HTR-8/SVneo (cell line): ENCODE results near the gene SPATA32.

Source experiments
- DNase-seq: peaks from one replicate; pipeline ENCODE4 v3.0.0; 2011; ENCODE audit warnings: low spot score, mixed read lengths; ENCODE audit not compliant: insufficient read length
- FAIRE-seq: peaks from 2 replicates; lab custom pipeline; 2011; peaks lifted over from hg19 to GRCh38; lab: Jason Lieb, UNC

The SPATA32 gene

DNA sequence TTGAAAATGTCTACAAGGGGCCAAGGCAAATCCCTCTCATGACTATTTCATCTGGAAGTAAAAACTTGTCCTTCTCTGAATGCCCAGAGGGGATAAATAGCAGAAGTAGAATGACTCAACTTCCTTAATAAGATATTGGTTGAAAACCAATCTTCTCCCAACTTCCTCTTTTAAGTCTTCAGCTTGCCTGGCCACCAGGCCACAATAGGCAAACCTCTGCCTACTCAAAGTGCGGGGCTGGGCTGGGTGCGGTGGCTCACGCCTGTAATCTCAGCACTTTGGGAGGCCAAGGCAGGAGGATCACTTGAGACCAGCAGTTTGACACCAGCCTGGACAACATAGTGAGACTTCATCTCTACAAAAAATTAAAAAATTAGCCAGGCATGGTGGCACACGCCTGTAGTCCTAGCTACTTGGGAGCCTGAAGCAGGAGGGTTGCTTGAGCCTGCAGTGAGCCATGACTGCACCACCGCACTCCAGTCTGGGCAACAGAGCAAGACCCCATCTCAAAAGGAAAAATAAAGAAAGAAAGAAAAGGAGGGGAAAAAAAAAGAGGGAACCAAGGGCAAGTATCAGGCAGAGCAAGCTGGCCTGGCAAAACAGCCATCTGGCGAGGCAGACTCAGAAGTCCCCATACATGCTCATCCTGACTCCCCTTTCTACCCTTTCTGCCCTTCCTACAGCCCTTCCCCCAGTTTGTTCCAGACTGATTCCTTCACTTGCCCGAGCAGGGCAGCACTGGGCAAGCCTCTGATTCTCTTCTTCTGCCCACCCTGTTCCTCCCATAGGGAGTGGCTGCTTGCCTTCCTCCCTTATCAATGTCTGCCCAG is 34.3 kb upstream of the SPATA32 start:
- FAIRE-seq, result no peak

DNA sequence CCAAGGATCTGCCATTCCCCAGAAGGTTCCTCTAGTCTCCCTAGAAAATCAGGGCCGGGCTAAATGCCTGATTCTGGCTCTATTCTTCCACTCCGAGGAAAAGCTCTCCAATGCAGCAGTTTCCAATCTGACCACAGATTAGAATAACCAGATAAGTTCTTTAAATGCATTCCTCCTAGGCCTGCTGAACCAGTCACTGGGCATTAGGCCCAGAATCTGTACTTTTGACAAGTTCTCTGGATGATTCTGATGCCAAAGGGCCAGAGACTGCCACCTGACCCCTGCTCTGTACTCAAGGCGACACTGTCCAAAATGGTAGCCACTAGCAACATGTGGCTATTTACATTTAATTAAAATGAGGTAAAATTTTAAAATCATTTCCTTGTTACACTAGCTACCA is 32.6 kb upstream of the SPATA32 start:
- FAIRE-seq, result peak; percentile 68
- peak; percentile 62 for DNase-seq

More for the DNA sequence above, 34.3 kb upstream of the SPATA32 start:
- peak; percentile 70 for DNase-seq

DNA sequence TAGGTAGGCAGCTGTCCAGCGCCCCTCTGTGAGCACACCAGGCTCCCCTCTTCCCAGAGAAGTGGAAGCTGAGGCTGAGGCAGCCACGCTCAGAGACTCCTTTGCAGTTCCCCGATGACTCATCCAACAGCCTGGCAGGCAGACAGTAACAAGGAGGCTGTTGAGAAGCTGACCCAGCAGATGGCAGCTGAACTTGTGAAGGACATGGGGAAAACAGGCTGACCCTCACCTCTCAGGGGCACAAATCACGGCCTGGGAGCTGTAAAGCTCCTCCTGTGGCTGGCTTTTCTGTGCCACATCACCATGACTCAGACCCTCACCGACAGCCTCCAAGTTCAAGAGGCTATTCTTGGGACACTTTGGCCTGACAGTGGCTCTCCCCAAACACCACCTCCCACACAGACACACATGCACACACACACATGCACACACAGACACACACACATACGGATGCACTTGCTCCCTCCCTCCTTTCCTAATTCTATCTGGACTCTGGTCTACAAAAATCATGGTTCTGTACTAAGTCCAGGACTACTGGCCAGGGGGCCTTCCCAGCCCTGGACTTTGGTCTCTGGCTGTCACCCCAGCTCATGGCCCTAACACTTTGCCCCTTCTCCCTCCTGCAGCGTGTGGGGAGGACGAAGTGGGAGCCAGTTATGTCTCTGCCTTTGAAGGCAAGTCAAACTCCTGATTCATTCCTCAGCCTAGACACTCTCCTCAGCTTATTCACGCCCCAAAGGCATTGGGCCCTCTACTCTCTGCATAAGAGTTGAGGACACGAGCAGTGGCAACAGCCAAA is 31.7 kb upstream of the SPATA32 start:
- FAIRE-seq, result peak; percentile 99
- DNase-seq, result peak; percentile 93

- no peak for FAIRE-seq
- DNase-seq, result no peak
Observed at GRCh38 chr17:45292696-45293412, 31.0 kb upstream of the SPATA32 start.

DNA sequence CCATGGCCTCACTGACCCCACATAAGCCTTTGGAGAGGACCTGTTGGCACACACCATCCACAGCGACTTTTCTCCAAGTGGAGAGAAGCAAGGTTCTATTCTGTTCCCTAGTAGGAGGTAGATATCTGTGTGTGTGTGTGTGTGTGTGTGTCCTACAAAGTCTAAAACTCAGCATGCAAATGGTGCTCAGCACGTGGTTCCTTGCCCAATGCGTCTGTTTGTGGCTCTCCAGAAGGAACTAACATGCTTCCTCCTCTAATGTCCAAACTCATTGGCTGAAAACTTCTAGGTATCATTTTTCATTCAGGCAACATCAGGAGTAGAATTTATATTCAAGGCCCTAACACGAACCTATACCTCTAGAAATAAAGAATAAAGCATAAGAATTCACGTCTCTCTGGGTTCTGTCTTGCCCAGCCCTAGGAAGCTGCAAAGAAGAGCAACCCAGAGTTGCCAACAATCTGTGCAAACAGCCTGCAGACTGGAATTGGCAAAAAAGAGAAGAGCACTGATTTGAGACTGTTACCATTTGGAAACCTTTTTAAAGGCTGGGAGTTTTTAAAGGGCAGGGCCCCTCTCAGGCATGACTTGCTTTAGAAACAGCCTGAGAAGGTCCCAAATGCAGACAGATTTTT is 29.4 kb upstream of the SPATA32 start:
- FAIRE-seq, result no peak
- no peak for DNase-seq

- FAIRE-seq (no peak), DNase-seq (no peak)
Observed at GRCh38 chr17:45290269-45290765, 28.4 kb upstream of the SPATA32 start.

DNA sequence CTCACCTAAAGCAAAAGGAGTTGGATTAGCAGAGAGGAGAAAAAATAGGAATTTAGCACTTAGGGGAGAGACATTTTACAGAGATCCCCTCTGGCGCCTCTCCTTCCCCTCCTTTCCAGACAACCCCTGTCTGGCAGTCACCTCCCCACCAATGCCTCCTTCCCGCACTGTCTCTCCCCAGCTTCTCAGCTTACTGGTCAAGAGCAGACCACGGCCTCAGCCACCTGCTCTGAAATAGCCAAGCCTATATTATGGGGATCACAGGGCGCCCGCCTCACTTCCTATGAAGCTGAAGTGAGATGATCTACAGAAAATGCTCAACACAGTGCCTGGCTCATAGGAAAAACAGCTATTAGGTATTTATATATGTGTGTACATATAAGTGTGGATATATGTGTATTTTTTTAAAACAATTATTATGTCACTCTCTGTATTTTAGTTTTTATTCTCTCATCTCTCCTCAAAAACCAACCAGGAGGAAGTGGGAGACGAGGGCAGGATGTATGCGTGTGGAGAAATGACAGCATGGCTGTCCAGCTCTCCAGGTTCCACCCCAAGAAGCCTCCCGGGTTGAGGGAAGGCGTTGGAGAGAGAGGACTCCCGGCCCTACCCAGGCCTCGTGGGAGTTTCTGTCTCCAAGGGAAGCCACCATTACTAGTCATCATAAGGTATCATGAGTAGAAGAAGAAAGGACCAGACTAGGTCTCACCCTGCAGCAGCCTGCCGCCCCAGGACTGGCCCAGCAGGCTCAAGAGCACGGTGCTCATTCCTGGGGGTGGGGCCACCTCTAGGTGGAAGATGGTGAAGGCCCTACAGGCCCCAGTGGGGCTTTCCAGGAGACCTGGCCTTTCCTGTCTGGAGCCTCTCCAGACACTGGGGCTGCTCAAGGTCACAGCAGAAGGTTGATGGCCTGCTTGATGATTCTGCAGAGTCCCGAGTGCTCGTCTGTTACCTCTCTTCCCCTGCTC is 27.7 kb upstream of the SPATA32 start:
- no peak for DNase-seq
- FAIRE-seq, result peak; percentile 55

- DNase-seq, result no peak
- FAIRE-seq, result no peak
Observed at GRCh38 chr17:45288825-45289224, 26.9 kb upstream of the SPATA32 start.

DNA sequence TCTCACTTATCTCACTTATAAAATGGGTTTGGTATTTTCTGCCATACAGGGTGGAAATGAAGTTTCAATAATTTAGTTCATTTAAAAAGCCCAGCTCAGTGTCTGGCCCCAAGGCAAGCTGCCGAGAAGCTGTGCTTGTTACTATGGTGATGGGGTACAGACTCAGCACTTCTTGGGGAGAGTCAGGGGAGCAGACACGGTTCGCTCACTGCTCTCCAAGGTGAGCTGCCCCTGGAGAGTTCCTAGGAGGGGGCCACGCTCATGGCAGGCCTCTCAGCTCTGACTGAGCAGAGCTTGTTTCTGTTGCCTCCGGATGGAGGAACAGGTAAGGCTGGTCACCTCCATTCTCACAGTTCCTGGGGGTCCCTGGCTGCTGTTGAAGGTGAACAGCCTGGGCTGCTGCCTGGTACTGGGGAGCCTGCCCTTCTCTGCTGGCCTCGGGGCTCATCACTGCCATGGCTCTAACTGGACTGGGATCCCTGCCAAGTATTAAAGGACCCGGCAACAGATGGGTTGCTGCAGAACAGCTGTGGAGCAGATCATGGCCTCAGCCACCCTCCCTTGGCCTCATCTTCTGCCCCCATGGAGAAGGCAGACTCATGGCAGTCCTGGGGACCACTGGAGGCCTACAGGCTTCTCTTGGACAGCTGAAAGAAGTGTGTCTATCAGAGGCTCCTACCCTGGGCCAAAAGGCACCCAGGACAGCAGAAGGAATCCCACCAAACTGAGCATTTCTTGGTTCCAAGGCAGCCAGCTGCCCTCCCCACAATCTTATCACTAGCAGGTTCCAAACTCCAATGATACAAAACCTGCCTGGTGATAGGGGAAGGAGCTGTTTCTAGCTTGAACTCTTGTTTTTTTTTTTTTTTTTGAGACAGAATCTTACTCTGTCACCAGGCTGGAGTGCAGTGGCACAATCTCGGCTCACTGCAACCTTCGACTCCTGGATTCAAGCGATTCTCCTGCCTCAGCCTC is 25.9 kb upstream of the SPATA32 start:
- DNase-seq, result no peak

DNA sequence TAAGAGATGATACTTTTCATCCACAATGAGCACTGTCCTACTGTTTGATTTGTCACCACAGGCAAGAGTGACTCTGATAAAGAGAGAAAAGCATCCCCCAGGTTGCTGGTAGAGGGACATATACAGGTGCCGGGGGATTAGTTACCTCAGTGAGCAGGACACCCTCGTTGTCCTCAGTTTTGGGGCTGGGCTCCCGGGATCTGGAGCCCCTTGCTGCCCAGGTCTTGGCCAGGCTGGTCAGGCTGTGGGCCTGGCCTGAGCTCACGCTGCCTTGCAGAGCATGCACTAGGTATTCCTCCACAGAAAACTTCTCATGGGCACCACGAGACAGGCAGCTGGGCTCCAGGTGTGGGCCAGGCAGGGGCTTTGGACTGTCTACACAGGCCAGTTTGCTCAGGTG is 24.4 kb upstream of the SPATA32 start:
- no peak for DNase-seq
- no peak for FAIRE-seq

More for the DNA sequence above, 25.9 kb upstream of the SPATA32 start:
- no peak for FAIRE-seq

DNA sequence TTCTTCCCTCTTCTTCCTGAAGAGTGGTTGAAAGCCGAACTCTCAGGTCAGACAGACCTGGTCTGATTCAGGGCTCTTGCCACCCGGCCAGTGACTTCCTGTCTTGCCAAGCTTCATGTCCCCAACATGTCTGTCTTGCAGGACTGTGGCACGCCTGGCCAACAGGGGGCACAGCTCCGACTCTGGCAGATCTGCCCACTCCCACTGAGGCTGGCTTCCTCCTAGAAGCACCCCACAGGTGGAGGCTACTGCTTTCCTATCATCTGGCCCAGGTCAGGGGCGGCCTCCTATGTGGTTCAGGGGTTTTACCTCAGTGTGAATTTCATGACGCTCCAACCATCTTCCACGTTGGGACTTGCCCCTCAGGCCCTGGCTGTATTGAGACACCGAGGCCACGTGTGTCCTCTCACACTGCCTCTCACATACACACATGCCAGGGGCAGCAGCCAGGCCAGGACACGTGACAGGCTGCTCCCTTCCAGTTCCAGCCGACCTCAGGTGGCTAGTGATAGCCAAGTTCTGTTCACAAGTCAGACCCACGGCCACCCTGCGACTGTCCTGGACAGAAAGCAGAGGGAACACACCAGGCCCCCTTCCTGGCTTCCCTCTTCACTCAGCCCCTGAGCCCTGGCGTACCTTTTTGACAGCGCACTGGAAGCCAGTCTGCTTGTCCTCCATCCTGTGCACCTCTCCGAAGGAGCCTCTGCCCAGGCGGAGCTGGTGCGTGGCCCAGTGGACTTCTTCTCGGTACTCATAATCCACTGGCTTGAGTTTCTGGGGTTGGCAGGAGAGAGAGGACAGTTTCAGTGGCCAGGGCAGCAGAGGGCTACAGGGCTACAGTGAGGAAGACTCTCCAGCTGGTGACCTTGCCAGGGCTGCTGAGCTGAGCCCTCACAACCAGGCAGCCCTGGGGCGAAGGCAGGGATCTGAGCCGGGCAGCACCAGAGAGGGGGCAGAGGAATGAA is 22.6 kb upstream of the SPATA32 start:
- FAIRE-seq (peak; percentile 84), DNase-seq (no peak)

DNA sequence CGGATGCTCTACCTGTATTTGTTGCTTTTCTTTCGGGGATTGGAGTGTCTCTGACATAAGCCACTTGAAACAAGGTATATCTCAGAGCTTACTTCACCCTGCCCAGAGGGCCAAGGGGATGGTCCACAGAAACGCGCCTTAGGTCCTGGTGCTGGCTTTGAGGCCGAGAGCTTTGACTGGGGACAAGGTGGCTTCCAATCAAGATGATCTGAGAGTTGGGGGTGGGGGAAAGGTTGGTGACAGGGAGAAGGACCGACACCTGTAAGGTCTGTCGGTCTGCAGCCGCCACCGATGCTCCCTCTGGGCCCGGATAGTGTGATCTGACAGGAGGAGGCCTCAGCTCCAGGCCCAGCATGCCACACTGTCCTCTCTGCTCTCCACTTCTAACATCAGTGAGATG is 21.8 kb upstream of the SPATA32 start:
- no peak for DNase-seq
- no peak for FAIRE-seq

- DNase-seq, result no peak
- peak; percentile 44 for FAIRE-seq
Observed at GRCh38 chr17:45282683-45283644, 21.1 kb upstream of the SPATA32 start.

- FAIRE-seq (peak; percentile 4), DNase-seq (no peak)
Observed at GRCh38 chr17:45279898-45280297, 18.0 kb upstream of the SPATA32 start.

- no peak for DNase-seq
- no peak for FAIRE-seq
Observed at GRCh38 chr17:45277992-45278391, 16.1 kb upstream of the SPATA32 start.
